Stimulated activated CD4-positive, alpha-beta T cell treated with anti-CD3 and anti-CD28 coated beads, TNF-alpha, amount 100 ng/mL, for 24 hours (primary cell): ENCODE results near the gene CYSTM1.

Source experiments
- DNase-seq, 3 experiments: peaks; one replicate each; pipeline ENCODE4 v3.0.0-alpha.2; 2020; ENCODE audit warnings: low read depth in 3 of 3

The CYSTM1 gene

DNA sequence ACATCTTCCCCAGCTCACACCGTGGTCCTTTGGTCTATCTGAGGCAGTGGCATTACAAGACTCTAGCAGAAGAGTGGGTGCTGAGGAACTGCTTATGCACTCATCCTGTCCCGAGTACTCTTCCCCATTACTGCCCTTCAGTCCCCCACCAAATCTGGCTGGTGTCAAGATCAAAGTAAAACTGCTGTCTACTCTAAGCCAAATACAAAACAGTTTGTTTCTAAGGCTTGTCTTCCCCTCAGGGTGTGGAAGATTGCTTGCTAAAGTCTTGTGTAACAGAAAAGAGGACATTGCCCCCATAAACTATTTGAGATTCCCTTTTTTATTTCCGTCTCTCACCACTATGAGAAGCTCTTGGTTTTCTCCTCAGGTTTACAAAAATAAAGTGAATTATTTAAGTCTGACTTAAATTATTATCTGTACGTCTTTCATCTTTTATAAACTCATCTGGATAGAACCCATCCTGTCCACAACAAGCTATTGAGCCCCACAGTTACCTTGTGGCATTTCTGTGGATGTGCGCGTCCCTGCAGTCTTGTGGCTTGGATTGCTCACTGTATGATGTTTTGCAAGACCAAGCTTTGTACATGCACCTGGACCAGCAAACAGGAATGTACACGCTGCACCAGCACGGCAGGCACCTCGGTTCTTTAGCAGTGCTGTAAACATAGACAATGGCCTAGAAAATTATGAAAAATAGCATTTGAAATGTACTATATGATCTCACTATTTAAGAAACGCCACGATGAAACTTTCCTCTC lies 61.0 kb downstream of the CYSTM1 start:
- DNase-seq = no peak

GRCh38 chr5:140236891-140237598 lies 62.1 kb downstream of the CYSTM1 start:
- no peak for DNase-seq

DNA sequence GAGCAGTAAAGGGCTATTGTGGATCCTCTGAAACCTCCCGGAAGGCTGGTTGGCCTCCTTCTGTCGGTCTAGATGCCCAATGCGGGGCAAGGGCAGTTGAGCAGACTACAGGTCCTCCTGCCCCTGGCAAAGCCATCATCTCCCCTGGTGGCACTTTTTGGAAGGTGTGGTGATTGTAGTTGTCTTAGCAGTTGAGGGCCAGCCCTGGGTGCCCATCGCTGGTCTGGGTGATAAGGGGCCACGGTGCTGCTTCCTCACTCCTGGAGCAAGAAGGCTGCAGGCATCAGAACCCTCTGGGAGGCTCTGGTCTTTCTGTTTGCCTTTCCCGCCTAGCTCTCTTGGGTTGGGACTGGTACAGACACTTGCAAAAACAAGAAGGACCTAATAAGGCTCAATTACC lies 63.8 kb downstream of the CYSTM1 start:
- no peak for DNase-seq

GRCh38 chr5:140239461-140239860 lies 64.5 kb downstream of the CYSTM1 start:
- no peak for DNase-seq

DNA sequence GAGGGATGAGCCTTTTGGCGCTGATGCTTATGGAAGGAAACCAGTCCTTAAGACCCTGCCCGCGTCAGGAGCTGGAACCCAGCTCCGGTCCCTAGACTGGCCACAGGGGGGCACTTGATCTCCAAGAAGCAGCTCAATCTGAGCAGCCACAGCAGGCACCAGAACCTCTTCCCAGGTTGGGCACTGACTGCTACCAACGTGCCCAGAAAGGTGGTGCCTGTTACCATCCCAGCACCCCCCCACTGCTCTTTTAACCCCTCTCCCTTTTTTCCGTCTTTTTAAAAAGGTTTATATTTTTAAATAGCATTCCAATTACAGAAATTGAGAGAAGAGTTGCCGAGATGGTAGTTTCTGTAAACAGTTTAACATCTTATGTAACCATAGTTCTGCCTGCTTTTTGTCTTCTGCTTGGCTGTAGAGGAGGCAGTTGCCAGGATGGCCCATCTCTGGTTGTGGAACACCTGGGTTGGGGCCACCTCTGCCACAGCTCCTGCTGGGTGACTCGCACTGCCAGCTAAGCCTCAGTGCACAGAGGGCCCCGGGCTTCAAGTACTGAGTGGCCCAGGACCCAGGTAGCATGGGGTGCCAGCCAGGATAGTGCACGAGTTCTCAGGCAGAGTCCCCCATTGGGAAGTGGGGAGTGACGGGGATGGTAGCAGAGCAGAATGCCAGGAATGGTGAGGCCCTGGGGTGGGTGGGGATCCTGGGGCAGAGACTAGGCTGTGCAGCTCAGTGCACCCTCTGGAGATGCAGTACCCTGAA lies 65.1 kb downstream of the CYSTM1 start:
- peak; percentile 28 to 69 (median 41) for DNase-seq

DNA sequence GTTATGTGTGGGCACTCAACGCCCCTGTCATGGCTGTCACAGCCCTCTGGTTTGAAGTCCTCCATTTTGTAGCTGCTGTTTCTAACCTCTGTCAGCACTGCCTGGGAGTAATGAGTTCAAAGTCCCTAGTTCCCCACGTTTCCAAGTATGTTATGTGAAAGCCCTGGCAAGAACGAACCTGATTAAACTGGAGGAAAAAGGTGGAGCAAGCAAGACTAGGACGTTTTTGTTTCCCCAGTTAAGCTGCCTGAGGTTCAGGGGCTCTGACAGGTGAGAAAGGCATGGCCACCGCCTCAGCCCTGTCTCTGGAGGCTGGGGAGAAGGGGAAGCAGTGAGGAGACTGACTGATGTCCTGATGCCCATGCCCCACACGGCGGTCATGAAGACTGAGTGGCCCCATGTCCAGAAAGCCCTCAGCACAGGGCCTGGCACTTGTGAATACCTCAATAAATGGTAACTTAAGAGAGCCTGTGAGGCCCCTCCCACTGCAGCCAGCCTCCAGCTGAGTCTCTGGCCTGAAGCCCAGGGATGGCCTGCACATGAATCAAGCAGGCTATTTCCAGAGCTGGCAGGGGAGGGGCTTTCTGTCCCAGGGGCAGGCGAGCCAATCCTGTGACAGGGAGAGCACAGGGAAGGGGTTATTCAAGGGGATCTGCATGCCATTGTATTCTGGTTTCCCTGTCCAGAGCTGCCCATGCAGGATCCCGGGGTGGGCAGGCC lies 66.2 kb downstream of the CYSTM1 start:
- no peak for DNase-seq

DNA sequence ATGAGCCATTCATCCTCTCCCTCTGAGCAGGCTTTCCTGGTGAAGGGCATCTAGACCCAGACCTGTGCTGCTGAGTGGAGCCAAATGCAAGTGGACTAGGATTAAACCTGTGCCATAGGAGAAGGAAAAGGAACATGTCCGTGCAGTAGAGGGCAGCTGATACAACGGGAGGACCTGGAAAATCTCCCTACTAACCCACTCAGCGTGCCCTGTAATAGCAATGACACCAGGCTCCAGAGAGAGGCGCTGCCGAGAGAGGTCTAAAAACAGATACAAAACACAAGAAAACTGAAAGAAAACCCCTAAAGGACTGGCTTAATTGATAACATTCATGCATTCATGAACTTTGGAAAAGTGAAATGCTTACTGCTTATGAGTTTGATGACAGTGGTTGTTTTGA lies 67.1 kb downstream of the CYSTM1 start:
- no peak for DNase-seq

GRCh38 chr5:140242890-140243585 lies 68.0 kb downstream of the CYSTM1 start:
- DNase-seq = no peak

GRCh38 chr5:140243706-140244250 lies 68.8 kb downstream of the CYSTM1 start:
- no peak for DNase-seq

DNA sequence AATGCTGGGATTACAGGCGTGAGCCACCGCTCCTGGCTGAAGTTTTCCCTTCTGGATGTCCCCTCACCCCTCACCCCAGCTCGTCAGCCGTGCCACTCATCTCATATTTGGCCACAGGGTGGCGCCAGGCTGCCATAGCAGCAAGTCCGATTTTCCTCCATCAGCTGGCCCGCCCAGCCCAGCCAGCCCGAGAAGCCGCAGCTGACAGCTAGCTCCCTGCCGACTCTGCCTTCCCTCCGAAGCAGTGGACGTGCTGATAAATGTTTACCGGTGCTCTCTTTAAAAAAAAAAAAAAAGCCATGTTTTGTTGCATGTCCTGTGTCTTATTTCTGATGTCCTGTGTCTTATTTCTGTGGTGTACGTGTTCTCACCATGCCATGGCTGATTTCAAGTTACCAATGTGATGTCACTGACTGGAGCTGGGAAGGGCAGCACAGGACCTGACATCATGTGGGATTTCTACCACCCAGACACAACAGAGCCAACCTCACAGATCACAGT lies 69.6 kb downstream of the CYSTM1 start:
- peak; percentile 57 to 82 (median 65) for DNase-seq

- no peak for DNase-seq
These were observed 70.4 kb downstream of the CYSTM1 start for GRCh38 chr5:140245341-140245740.

- DNase-seq = no peak
These were observed 70.9 kb downstream of the CYSTM1 start for GRCh38 chr5:140245926-140246325.

DNA sequence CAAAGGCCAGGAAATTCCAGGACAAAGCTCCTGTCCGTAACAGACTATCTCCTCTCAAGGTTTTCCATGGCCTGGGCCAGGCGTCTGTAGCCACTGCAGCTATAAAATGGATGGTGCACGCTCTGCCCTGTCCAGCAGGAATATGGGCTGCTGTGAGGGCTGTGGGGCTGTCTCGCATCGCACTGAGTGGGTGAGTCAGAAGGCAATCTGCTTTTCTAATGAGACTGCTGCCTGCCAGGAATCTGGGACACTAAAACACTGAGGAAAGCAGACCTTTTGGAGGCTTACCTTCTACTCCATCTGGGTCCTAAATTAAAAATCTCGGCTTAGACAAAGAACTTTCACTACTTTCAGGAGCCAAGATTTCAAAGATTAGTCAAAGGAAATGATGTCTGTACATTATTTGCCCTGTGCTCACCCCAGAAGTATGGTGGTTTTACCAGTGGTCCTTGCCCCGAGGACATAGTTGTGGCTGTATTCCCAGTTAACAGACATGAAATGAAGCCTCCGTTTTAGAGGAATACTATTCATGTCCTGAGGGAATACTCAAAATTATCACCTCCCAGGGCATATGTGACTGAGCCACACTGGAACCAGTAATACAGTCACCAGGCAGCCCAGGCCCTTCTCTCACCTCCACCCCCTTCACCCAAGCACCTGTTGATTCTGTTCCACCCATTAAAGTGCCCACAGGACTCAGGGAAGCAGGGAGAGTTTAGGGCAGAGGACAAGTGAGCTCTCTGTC lies 71.6 kb downstream of the CYSTM1 start:
- no peak for DNase-seq

GRCh38 chr5:140248414-140248813 lies 73.4 kb downstream of the CYSTM1 start:
- DNase-seq = no peak

- DNase-seq = no peak
These were observed 74.5 kb downstream of the CYSTM1 start for GRCh38 chr5:140249536-140249935.

GRCh38 chr5:140250386-140250785 lies 75.4 kb downstream of the CYSTM1 start:
- DNase-seq = no peak

GRCh38 chr5:140251527-140251973 lies 76.6 kb downstream of the CYSTM1 start:
- peak; percentile 34 to 69 (median 46) for DNase-seq

DNA sequence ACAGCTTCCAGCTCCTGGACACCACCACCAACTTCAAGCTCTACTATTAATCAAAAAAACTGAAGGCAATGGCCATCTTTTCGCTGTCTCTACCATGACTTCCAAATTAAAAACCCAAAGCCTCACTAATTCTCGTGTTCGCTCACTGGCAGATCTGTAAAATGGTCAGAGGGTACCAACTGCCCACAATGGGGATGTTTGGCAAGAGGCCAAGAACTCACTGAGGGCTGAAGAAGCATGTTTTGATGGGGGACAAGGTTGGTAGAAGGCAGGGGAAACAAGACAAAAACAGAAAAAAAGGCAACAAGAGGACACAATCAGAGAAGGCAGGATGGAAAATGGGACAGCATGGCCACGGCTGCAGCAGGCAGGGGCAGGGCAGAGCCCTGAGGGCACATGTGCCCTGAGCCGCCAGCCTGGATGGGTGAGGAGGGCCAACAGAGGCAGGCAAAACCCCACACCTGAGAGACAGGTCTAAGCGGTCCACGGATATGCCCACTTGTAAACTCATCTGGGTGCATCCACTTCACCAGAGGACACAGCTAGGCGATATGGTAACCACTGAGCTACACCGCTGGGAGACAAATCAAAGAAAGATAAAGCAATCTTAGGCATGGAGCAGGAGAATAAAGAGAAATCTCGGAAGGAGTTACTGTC lies 77.6 kb downstream of the CYSTM1 start:
- no peak for DNase-seq

DNA sequence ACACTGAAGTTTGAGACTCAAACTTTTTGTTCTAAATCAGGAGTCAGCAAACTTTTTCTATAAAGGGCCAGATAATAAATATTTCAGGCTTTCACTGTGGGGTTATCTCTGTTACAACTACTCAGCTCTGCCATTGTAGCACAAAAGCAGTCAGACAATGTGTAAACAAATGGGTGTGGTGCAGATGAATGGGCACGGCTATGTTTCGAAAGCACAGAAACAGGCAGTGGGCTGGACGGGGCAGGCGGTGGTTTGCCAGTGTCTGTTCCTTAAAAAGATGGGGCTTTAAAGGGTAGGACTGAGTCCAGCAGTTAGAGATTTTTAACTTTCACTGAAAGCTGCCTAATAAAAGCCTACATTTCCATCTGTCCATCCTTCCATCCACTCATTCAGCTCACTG lies 79.0 kb downstream of the CYSTM1 start:
- DNase-seq = no peak
